Lung (tissue), 12 donors: ENCODE measurements around the gene SLC5A2. TPM values are rescaled to one million over a fixed set of nuclear protein-coding genes. Genes with fewer than 3 reads are reported as not detected.

Experiments used
- ATAC-seq: fragments of 200-7000 bp; cut with Tn5 transposase; one replicate; pipeline ENCODE4 v1.9.1; 2020; ENCODE audit warnings: moderate number of reproducible peaks; ENCODE audit not compliant: insufficient read depth, low FRiP score
- DNase-seq, 3 donors: peaks; one replicate each; pipeline ENCODE4 v3.0.0-alpha.2; 2013 to 2017
- H3K27ac ChIP-seq, 2 donors: one replicate each; pipeline ENCODE4 v1.5.1; 2013; ENCODE audit warnings: mild to moderate bottlenecking in 2 of 2, moderate library complexity in 2 of 2, control low read depth in 1 of 2, inconsistent platforms in 1 of 2, low read depth in 1 of 2, low read length in 1 of 2
- H3K27me3 ChIP-seq, 3 donors: one replicate each; pipeline ENCODE4 v1.5.1; 2013; ENCODE audit warnings: low read length in 2 of 3; ENCODE audit not compliant: control insufficient read depth in 3 of 3, insufficient read depth in 3 of 3
- H3K36me3 ChIP-seq, 4 donors: one replicate each; pipeline ENCODE4 v1.5.1; 2013; ENCODE audit warnings: low read length in 4 of 4, mild to moderate bottlenecking in 1 of 4, moderate library complexity in 1 of 4; ENCODE audit not compliant: control insufficient read depth in 4 of 4, insufficient read depth in 4 of 4
- H3K4me1 ChIP-seq, 5 donors: one replicate each; pipeline ENCODE4 v1.5.1; 2013; ENCODE audit warnings: low read length in 5 of 5, mild to moderate bottlenecking in 2 of 5, moderate library complexity in 1 of 5; ENCODE audit not compliant: control insufficient read depth in 5 of 5, insufficient read depth in 5 of 5
- H3K4me3 ChIP-seq: one replicate; pipeline ENCODE4 v1.5.1; 2013; ENCODE audit warnings: mild to moderate bottlenecking, control low read depth, moderate library complexity
- H3K9ac ChIP-seq, 2 donors: one replicate each; pipeline ENCODE4 v1.5.1; 2013; ENCODE audit warnings: low read length in 2 of 2, control low read depth in 1 of 2; ENCODE audit not compliant: insufficient read depth in 1 of 2
- H3K9me3 ChIP-seq, 4 donors: one replicate each; pipeline ENCODE4 v1.5.1; 2013; ENCODE audit warnings: low read length in 3 of 4, mild to moderate bottlenecking in 1 of 4, moderate library complexity in 1 of 4; ENCODE audit not compliant: control insufficient read depth in 4 of 4, insufficient read depth in 3 of 4
- WGBS, 2 donors: extraction: QIAGEN DNeasy Blood & Tissue Kit; methylation state at CpG; one replicate each; pipeline ENCODE4 v1.1.7; 2013; 5-methylcytosine and 5-hydroxymethylcytosine counted together
- polyA plus RNA-seq, 2 donors: library from polyadenylated mRNA; stranded (reverse); fragments of 200-250 nt; gene quantifications; one replicate each; pipeline ENCODE4 v1.2.1, GENCODE V29; 2013
- total RNA-seq, 2 donors: library from RNA; depleted of rRNA in 1 of 2; stranded (reverse); fragments of >200 nt in 1 of 2; gene quantifications; one replicate each; pipeline ENCODE4 v1.2.1, GENCODE V29; 2014 to 2021
- TF ChIP-seq, protein P1 (sequence below): IDR thresholded peaks from 2 replicates; pipeline ENCODE4 v1.5.1; 2012; ENCODE audit warnings: mild to moderate bottlenecking; ENCODE audit errors: control extremely low read depth, extremely low read depth
- donor health status: control.
- donor health status: control.
- donor health status: Bipolar disorder and iron deficiency.
- donor health status: healthy.
- donor health status: DM: yes; HTN: yes; CAD: no.

The SLC5A2 gene
- total and polyA plus RNA-seq, 4 donors, result 0.85 to 3.1 (median 2.3) TPM

GRCh38 chr16:31489616-31490584, 7.0 kb downstream of the SLC5A2 start:
- no peak for DNase-seq
- Histone ChIP-seq H3K27me3 (no peaks in the 10 kb centered on the region), H3K9ac (no peak overlapping the region), H3K4me3 (no peak overlapping the region), H3K4me1 (peaks cover 0 to 20% (median 5%) of the 10 kb centered on the region in 5 donors), H3K27ac (no peak overlapping the region), H3K36me3 (peaks cover 12 to 30% (median 23%) of the 10 kb centered on the region in 4 donors), H3K9me3 (no peaks in the 10 kb centered on the region)
- TF ChIP-seq, protein P1, sequence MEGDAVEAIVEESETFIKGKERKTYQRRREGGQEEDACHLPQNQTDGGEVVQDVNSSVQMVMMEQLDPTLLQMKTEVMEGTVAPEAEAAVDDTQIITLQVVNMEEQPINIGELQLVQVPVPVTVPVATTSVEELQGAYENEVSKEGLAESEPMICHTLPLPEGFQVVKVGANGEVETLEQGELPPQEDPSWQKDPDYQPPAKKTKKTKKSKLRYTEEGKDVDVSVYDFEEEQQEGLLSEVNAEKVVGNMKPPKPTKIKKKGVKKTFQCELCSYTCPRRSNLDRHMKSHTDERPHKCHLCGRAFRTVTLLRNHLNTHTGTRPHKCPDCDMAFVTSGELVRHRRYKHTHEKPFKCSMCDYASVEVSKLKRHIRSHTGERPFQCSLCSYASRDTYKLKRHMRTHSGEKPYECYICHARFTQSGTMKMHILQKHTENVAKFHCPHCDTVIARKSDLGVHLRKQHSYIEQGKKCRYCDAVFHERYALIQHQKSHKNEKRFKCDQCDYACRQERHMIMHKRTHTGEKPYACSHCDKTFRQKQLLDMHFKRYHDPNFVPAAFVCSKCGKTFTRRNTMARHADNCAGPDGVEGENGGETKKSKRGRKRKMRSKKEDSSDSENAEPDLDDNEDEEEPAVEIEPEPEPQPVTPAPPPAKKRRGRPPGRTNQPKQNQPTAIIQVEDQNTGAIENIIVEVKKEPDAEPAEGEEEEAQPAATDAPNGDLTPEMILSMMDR, result no peak
- no peak for ATAC-seq
- 87 to 91% methylated on average over 22 of the region's 22 CpGs for WGBS, 2 donors

- DNase-seq, result no peak
- ATAC-seq, result no peak
- Histone ChIP-seq H3K36me3 (peaks cover 22 to 42% (median 33%) of the 10 kb centered on the region in 4 donors), H3K9ac (no peak overlapping the region), H3K27me3 (no peaks in the 10 kb centered on the region), H3K9me3 (no peaks in the 10 kb centered on the region), H3K4me3 (no peak overlapping the region), H3K27ac (no peak overlapping the region), H3K4me1 (peaks cover 0 to 19% (median 0%) of the 10 kb centered on the region in 5 donors)
- TF ChIP-seq, protein P1, result no peak
- 95 to 98% methylated on average over 8 of the region's 8 CpGs for WGBS, 2 donors
These were observed 9.0 kb downstream of the SLC5A2 start for GRCh38 chr16:31491778-31492418.

GRCh38 chr16:31493506-31494125, 10.7 kb downstream of the SLC5A2 start:
- H3K4me3 ChIP-seq, result no peak overlapping the region
- H3K27me3 ChIP-seq, result no peaks in the 10 kb centered on the region
- H3K9me3 ChIP-seq, result peaks cover 0 to 2% (median 0%) of the 10 kb centered on the region in 4 donors
- DNase-seq (no peak), ATAC-seq (no peak)
- peaks cover 0 to 11% (median 0%) of the 10 kb centered on the region in 5 donors for H3K4me1 ChIP-seq
- H3K9ac ChIP-seq, result no peak overlapping the region
- WGBS, 2 donors, result 95% methylated on average over 18 of the region's 18 CpGs
- no peak overlapping the region for H3K27ac ChIP-seq
- TF ChIP-seq, protein P1, result no peak
- H3K36me3 ChIP-seq, result peaks cover 22 to 56% (median 48%) of the 10 kb centered on the region in 4 donors
